Cardiac muscle cell (in vitro differentiated cells and primary cell): ENCODE measurements around the gene CRISPLD2. TPM values are rescaled to one million over a fixed set of nuclear protein-coding genes. Genes with fewer than 3 reads are reported as not detected.

Source experiments
- DNase-seq, 2 donors: peaks; one replicate each; pipeline versions ENCODE4 v3.0.0 to v3.0.0-alpha.2; 2010 to 2017; ENCODE audit warnings: low read depth in 1 of 2, low spot score in 1 of 2
- H3K27ac ChIP-seq: fragments of 200-600 bp; sonication (generic); 2 replicates; pipeline ENCODE4 v1.5.1; 2016
- H3K27me3 ChIP-seq: fragments of 200-600 bp; sonication (generic); 2 replicates; pipeline ENCODE4 v1.6.0; 2016; ENCODE audit warnings: control low read depth
- H3K36me3 ChIP-seq: fragments of 200-600 bp; sonication (generic); 2 replicates; pipeline ENCODE4 v1.5.1; 2016; ENCODE audit warnings: control low read depth
- H3K4me1 ChIP-seq: fragments of 200-600 bp; sonication (generic); 2 replicates; pipeline ENCODE4 v1.8.1; 2017; ENCODE audit warnings: low read depth, mild to moderate bottlenecking, mixed run types
- H3K4me3 ChIP-seq: fragments of 200-600 bp; sonication (generic); 2 replicates; pipeline ENCODE4 v1.5.1; 2016; ENCODE audit warnings: mild to moderate bottlenecking
- H3K9me3 ChIP-seq: fragments of 200-600 bp; sonication (generic); 2 replicates; pipeline ENCODE4 v1.5.1; 2017; ENCODE audit warnings: low read depth, mild to moderate bottlenecking, control low read depth
- CTCF ChIP-seq: IDR thresholded peaks from 2 replicates; pipeline ENCODE4 v1.5.1; 2012; ENCODE audit warnings: low read depth, mild to moderate bottlenecking, low read length
- polyA plus RNA-seq: library from polyadenylated mRNA; unstranded; fragments of >200 nt; fragmentation: Nextera tagmentation; extraction: Ambion mirVana; gene quantifications from 2 replicates; pipeline ENCODE4 v1.2.1, GENCODE V29; 2016
- total RNA-seq: library from RNA; depleted of rRNA; stranded (reverse); fragments of >200 nt; gene quantifications from 2 replicates; pipeline ENCODE4 v1.2.3, GENCODE V29; 2016

The CRISPLD2 gene
- total and polyA plus RNA-seq, 2 experiments from 2014 or later: 0.91 to 1.7 TPM

GRCh38 chr16:84807776-84808175, 12.0 kb upstream of the CRISPLD2 start:
- Histone ChIP-seq H3K4me1 (no peaks in the 10 kb centered on the region), H3K27me3 (no peaks in the 10 kb centered on the region), H3K27ac (no peak overlapping the region), H3K9me3 (no peaks in the 10 kb centered on the region), H3K36me3 (no peaks in the 10 kb centered on the region), H3K4me3 (no peak overlapping the region)
- no peak for DNase-seq
- TF ChIP-seq CTCF: no peak

- no peaks in the 10 kb centered on the region for H3K4me1 ChIP-seq
- DNase-seq: no peak
- no peaks in the 10 kb centered on the region for H3K9me3 ChIP-seq
- no peak overlapping the region for H3K4me3 ChIP-seq
- H3K36me3 ChIP-seq: no peaks in the 10 kb centered on the region
- H3K27me3 ChIP-seq: no peaks in the 10 kb centered on the region
- TF ChIP-seq CTCF: no peak
- no peak overlapping the region for H3K27ac ChIP-seq
Observed at GRCh38 chr16:84808826-84809225, 11.0 kb upstream of the CRISPLD2 start.

- Histone ChIP-seq H3K9me3 (no peaks in the 10 kb centered on the region), H3K27ac (no peak overlapping the region), H3K36me3 (no peaks in the 10 kb centered on the region), H3K4me3 (no peak overlapping the region), H3K27me3 (no peaks in the 10 kb centered on the region), H3K4me1 (no peaks in the 10 kb centered on the region)
- peak in 1 of 2 donors; percentile 94 for DNase-seq
- TF ChIP-seq CTCF: no peak
Observed at GRCh38 chr16:84810518-84811273, 9.1 kb upstream of the CRISPLD2 start.

GRCh38 chr16:84811529-84811928, 8.3 kb upstream of the CRISPLD2 start:
- Histone ChIP-seq H3K4me1 (no peaks in the 10 kb centered on the region), H3K27ac (no peak overlapping the region), H3K4me3 (no peak overlapping the region), H3K9me3 (no peaks in the 10 kb centered on the region), H3K36me3 (no peaks in the 10 kb centered on the region), H3K27me3 (no peaks in the 10 kb centered on the region)
- TF ChIP-seq CTCF: no peak
- DNase-seq: no peak

- Histone ChIP-seq H3K27me3 (no peaks in the 10 kb centered on the region), H3K36me3 (no peaks in the 10 kb centered on the region), H3K27ac (no peak overlapping the region), H3K4me1 (no peaks in the 10 kb centered on the region), H3K9me3 (no peaks in the 10 kb centered on the region), H3K4me3 (no peak overlapping the region)
- DNase-seq: no peak
- TF ChIP-seq CTCF: no peak
Observed at GRCh38 chr16:84813141-84813934, 6.4 kb upstream of the CRISPLD2 start.
